ENCODE data around the gene PRR12.

Gene PRR12

GRCh38 chr19:49669516-49669915 lies 78.5 kb downstream of the PRR12 start:
- no peak for DNase-seq

GRCh38 chr19:49672131-49672919 lies 81.3 kb downstream of the PRR12 start:
- peak; percentile 86 for DNase-seq
